ENCODE measurements around the gene SOX1. TPM values are rescaled to one million over a fixed set of nuclear protein-coding genes. Genes with fewer than 3 reads are reported as not detected.

SOX1 gene
- total and polyA plus RNA-seq, 10 donors, result not detected

- Histone ChIP-seq H3K36me3 (no peaks in the 10 kb centered on the region), H3K27me3 (replicated peaks in 1 of 7) (peaks cover 27 to 100% (median 100%) of the 10 kb centered on the region in 7 donors), H3K9me3 (peaks cover 0 to 14% (median 0%) of the 10 kb centered on the region in 8 donors), H3K4me3 (no peak overlapping the region), H3K27ac (no peak overlapping the region), H3K4me1 (peaks cover 0 to 53% (median 21%) of the 10 kb centered on the region in 6 donors)
- intact Hi-C loops (cut with DNase I; ENCODE audit: low total_unique reads), result no loop called here
- 4 to 17% (median 11%) methylated on average over 5 of the region's 5 CpGs for WGBS, 5 donors
- TF ChIP-seq POLR2A (IDR thresholded peaks at IDR 0.05), result no peak
- no peak for TF ChIP-seq CTCF (IDR thresholded peaks at IDR 0.05 in 8 of 11, conservative IDR thresholded peaks at IDR 0.05 in 3 of 11)
- no peak for TF ChIP-seq POLR2AphosphoS5 (IDR thresholded peaks at IDR 0.05)
- no peak for DNase-seq
Observed at GRCh38 chr13:112058941-112059340, 8.0 kb upstream of the SOX1 start.

- peaks cover 24 to 100% (median 100%) of the 10 kb centered on the region in 7 donors for H3K27me3 ChIP-seq (replicated peaks in 1 of 7)
- WGBS, 5 donors, result 9 to 14% (median 11%) methylated on average over 15 of the region's 15 CpGs
Observed at GRCh38 chr13:112059457-112060281, 7.3 kb upstream of the SOX1 start.

GRCh38 chr13:112060282-112060830, 6.6 kb upstream of the SOX1 start:
- TF ChIP-seq CTCF (IDR thresholded peaks at IDR 0.05 in 8 of 11, conservative IDR thresholded peaks at IDR 0.05 in 3 of 11) (no peak), POLR2AphosphoS5 (IDR thresholded peaks at IDR 0.05) (no peak), POLR2A (IDR thresholded peaks at IDR 0.05) (no peak)
- WGBS, 5 donors, result 12 to 17% (median 13%) methylated on average over 14 of the region's 14 CpGs
- Histone ChIP-seq H3K27me3 (replicated peaks in 1 of 7) (peaks cover 23 to 100% (median 99%) of the 10 kb centered on the region in 7 donors), H3K9me3 (peaks cover 0 to 12% (median 0%) of the 10 kb centered on the region in 8 donors), H3K27ac (no peak overlapping the region), H3K4me1 (peaks cover 0 to 40% (median 21%) of the 10 kb centered on the region in 6 donors), H3K36me3 (no peaks in the 10 kb centered on the region), H3K4me3 (no peak overlapping the region)
- no peak for DNase-seq
- intact Hi-C loops (cut with DNase I; ENCODE audit: low total_unique reads), result no loop called here

More at GRCh38 chr13:112059457-112060281, 7.3 kb upstream of the SOX1 start:
- TF ChIP-seq CTCF (IDR thresholded peaks at IDR 0.05 in 8 of 11, conservative IDR thresholded peaks at IDR 0.05 in 3 of 11), result no peak
- TF ChIP-seq POLR2A (IDR thresholded peaks at IDR 0.05), result no peak
- no peak overlapping the region for H3K27ac ChIP-seq
- DNase-seq, result no peak
- H3K9me3 ChIP-seq, result peaks cover 0 to 12% (median 0%) of the 10 kb centered on the region in 8 donors
- no peaks in the 10 kb centered on the region for H3K36me3 ChIP-seq
- intact Hi-C loops (cut with DNase I; ENCODE audit: low total_unique reads), result no loop called here
- no peak overlapping the region for H3K4me3 ChIP-seq
- peaks cover 0 to 47% (median 21%) of the 10 kb centered on the region in 6 donors for H3K4me1 ChIP-seq

- Histone ChIP-seq H3K4me3 (no peak overlapping the region), H3K4me1 (peaks cover 0 to 38% (median 21%) of the 10 kb centered on the region in 6 donors), H3K36me3 (no peaks in the 10 kb centered on the region), H3K27me3 (replicated peaks in 1 of 7) (peaks cover 20 to 100% (median 99%) of the 10 kb centered on the region in 7 donors), H3K9me3 (peaks cover 0 to 7% (median 0%) of the 10 kb centered on the region in 8 donors), H3K27ac (no peak overlapping the region)
- intact Hi-C loops (cut with DNase I; ENCODE audit: low total_unique reads), result no loop called here
- no peak for DNase-seq
- WGBS, 5 donors, result 2 to 8% (median 3%) methylated on average over 19 to 29 of the region's 29 CpGs
- TF ChIP-seq CTCF (IDR thresholded peaks at IDR 0.05 in 8 of 11, conservative IDR thresholded peaks at IDR 0.05 in 3 of 11) (no peak), POLR2AphosphoS5 (IDR thresholded peaks at IDR 0.05) (no peak), POLR2A (IDR thresholded peaks at IDR 0.05) (no peak)
Observed at GRCh38 chr13:112060899-112061366, 6.0 kb upstream of the SOX1 start.
